Measurements from ENCODE around the gene B4GALT5.

Gene B4GALT5

GRCh38 chr20:49696594-49696993, 17.1 kb downstream of the B4GALT5 start:
- TF ChIP-seq CTCF (IDR thresholded peaks at IDR 0.05) = no peak
- no peaks in the 10 kb centered on the region for H3K27me3 Mint-ChIP-seq (ENCODE audit: low read depth, poor library complexity)
- H3K4me3 Mint-ChIP-seq = no peak overlapping the region
- H3K36me3 Mint-ChIP-seq (ENCODE audit: low read depth) = no peaks in the 10 kb centered on the region
- DNase-seq = no peak
- peaks cover 52% of the 10 kb centered on the region for H3K4me1 Mint-ChIP-seq
- no peaks in the 10 kb centered on the region for H3K9me3 Mint-ChIP-seq
- H3K27ac Mint-ChIP-seq = no peak overlapping the region

- H3K36me3 Mint-ChIP-seq (ENCODE audit: low read depth) = no peaks in the 10 kb centered on the region
- DNase-seq = no peak
- H3K9me3 Mint-ChIP-seq = no peaks in the 10 kb centered on the region
- no peak for TF ChIP-seq CTCF (IDR thresholded peaks at IDR 0.05)
- H3K4me1 Mint-ChIP-seq = peaks cover 59% of the 10 kb centered on the region
- no peaks in the 10 kb centered on the region for H3K27me3 Mint-ChIP-seq (ENCODE audit: low read depth, poor library complexity)
- H3K4me3 Mint-ChIP-seq = no peak overlapping the region
- H3K27ac Mint-ChIP-seq = no peak overlapping the region
Observed at GRCh38 chr20:49695830-49696229, 17.8 kb downstream of the B4GALT5 start.

DNA sequence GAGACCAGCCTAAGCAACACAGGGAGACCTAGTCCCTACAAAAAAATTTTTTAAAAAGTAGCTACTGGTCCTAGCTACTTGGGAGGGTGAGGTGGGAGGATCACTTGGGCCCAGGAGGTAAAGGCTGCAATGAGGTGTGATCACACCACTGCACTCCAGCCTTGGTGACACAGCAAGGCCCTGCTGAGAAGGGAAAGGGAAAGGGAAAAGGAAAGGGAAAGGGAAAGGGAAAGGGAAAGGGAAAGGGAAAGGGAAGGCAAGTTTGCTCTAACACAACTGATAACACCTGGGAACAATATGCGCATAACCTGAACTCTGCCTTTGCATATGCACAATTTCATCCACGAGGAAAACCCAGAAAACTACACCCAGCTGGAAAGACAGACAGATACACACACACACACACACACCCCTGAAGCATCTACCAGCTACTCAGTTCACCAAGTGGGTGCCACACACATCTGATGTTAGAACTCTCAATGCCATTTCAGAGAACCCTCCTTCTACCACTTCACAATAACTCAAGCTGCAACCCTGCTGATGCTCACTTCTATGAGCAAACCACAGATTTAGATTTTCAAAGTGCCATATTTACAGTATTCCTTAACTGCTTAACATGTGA, 19.1 kb downstream of the B4GALT5 start:
- Mint-ChIP-seq H3K27me3 (ENCODE audit: low read depth, poor library complexity) (no peaks in the 10 kb centered on the region), H3K27ac (peak overlapping the region; percentile 8), H3K36me3 (ENCODE audit: low read depth) (no peaks in the 10 kb centered on the region), H3K4me1 (peaks cover 54% of the 10 kb centered on the region), H3K9me3 (no peaks in the 10 kb centered on the region), H3K4me3 (no peak overlapping the region)
- DNase-seq = no peak
- no peak for TF ChIP-seq CTCF (IDR thresholded peaks at IDR 0.05)

DNA sequence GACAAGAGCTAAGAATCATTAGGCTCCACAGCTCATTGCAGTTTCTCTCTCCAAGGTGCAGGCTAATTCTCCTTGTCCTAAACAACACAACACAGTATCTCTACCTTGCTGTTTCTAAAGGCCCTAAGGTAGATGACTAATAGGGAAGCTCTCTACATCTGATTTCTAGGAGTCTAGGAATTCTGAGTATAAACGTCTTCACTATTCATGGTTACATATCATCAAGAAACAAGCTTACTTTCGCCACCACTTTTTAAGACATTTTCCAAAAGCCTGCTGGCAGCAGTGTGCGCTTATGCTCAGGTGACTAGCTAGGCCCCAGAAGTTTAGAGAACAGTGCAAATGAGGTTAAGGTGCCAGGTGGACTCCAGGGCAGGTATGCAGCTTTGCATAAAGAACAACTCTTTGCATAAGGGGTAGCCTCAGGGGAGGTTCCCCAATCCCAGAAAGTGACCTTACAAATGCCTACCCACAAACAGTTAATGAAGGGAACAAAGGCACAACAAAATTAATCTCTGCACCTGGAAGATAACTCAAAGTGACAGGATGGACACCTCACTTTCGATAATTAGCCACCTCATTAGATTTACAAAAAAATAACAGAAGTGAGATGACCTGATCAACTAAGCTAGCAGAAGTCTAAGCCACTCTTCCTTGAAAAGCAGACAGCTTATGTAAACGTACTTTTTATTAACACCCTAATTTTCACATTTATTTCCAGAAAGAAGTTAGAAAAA, 20.1 kb downstream of the B4GALT5 start:
- no peaks in the 10 kb centered on the region for H3K27me3 Mint-ChIP-seq (ENCODE audit: low read depth, poor library complexity)
- no peaks in the 10 kb centered on the region for H3K9me3 Mint-ChIP-seq
- no peak for DNase-seq
- H3K36me3 Mint-ChIP-seq (ENCODE audit: low read depth) = no peaks in the 10 kb centered on the region
- TF ChIP-seq CTCF (IDR thresholded peaks at IDR 0.05) = no peak
- H3K4me3 Mint-ChIP-seq = no peak overlapping the region
- H3K27ac Mint-ChIP-seq = no peak overlapping the region
- peaks cover 45% of the 10 kb centered on the region for H3K4me1 Mint-ChIP-seq

- Mint-ChIP-seq H3K4me1 (peaks cover 48% of the 10 kb centered on the region), H3K4me3 (no peak overlapping the region)
- no peak for DNase-seq
Observed at GRCh38 chr20:49692941-49693340, 20.7 kb downstream of the B4GALT5 start.

More at GRCh38 chr20:49692941-49693340, 20.7 kb downstream of the B4GALT5 start:
- H3K27me3 Mint-ChIP-seq (ENCODE audit: low read depth, poor library complexity) = no peaks in the 10 kb centered on the region
- H3K9me3 Mint-ChIP-seq = no peaks in the 10 kb centered on the region
- H3K36me3 Mint-ChIP-seq (ENCODE audit: low read depth) = no peaks in the 10 kb centered on the region
- no peak overlapping the region for H3K27ac Mint-ChIP-seq
- TF ChIP-seq CTCF (IDR thresholded peaks at IDR 0.05) = no peak
